Type B pancreatic cell (in vitro differentiated cells): Measurements from ENCODE around the gene MCF2L. TPM values are rescaled to one million over a fixed set of nuclear protein-coding genes. Genes with fewer than 3 reads are reported as not detected.
A peak's percentile ranks its signal among the peaks of the same experiment; 100 is the strongest.

Experiments
- DNase-seq: peaks from one replicate; pipeline ENCODE4 v3.0.0; 2021; ENCODE audit warnings: mixed read lengths; ENCODE audit not compliant: unreplicated experiment; ENCODE audit errors: extremely low spot score
- H3K27ac Mint-ChIP-seq: 2 replicates; pipeline ENCODE4 v1.8.0; 2021; ENCODE audit warnings: mild to moderate bottlenecking, mixed read lengths
- H3K27me3 Mint-ChIP-seq: 2 replicates; pipeline ENCODE4 v1.8.0; 2021; ENCODE audit warnings: mixed read lengths
- H3K36me3 Mint-ChIP-seq: 2 replicates; pipeline ENCODE4 v1.8.0; 2021; ENCODE audit warnings: mixed read lengths
- H3K4me1 Mint-ChIP-seq: one replicate; pipeline ENCODE4 v1.8.0; 2021; ENCODE audit warnings: mixed read lengths; ENCODE audit not compliant: unreplicated experiment
- H3K4me3 Mint-ChIP-seq: 2 replicates; pipeline ENCODE4 v1.8.0; 2021; ENCODE audit warnings: mild to moderate bottlenecking, mixed read lengths
- H3K9me3 Mint-ChIP-seq: 2 replicates; pipeline ENCODE4 v1.8.0; 2021; ENCODE audit warnings: mixed read lengths
- total RNA-seq: library from RNA; stranded (reverse); gene quantifications from 2 replicates; pipeline ENCODE4 v1.2.1, GENCODE V29; 2021; ENCODE audit warnings: low replicate concordance
- TF ChIP-seq, protein P1 (sequence below): fragments of 200-600 bp; sonication (generic); conservative IDR thresholded peaks from 2 replicates; pipeline ENCODE4 v1.5.0; 2021; ENCODE audit warnings: antibody characterized with exemption, mild to moderate bottlenecking

MCF2L gene
- total RNA-seq, 1 donor from 2014 or later, result 46.9 TPM

DNA sequence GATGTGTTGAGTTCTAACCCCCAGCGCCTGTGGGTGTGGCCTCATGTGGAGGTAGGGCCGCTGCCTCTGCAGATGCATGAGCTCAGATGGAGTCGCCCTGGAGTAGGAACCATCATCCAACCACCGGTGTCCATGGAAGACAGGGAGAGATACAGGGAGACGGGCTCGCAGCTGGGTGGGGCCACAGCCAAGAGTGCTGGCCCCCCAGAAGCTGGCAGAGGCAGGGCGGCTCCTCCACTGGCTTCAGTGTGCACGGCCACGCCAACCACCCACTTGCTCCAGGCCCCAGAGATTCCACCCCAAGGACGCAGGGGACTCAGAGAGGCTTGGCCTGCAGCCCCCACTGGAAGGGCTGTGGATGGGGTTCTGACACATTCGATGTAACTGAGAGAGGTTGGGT lies 5.4 kb upstream of the MCF2L start:
- TF ChIP-seq, protein P1, sequence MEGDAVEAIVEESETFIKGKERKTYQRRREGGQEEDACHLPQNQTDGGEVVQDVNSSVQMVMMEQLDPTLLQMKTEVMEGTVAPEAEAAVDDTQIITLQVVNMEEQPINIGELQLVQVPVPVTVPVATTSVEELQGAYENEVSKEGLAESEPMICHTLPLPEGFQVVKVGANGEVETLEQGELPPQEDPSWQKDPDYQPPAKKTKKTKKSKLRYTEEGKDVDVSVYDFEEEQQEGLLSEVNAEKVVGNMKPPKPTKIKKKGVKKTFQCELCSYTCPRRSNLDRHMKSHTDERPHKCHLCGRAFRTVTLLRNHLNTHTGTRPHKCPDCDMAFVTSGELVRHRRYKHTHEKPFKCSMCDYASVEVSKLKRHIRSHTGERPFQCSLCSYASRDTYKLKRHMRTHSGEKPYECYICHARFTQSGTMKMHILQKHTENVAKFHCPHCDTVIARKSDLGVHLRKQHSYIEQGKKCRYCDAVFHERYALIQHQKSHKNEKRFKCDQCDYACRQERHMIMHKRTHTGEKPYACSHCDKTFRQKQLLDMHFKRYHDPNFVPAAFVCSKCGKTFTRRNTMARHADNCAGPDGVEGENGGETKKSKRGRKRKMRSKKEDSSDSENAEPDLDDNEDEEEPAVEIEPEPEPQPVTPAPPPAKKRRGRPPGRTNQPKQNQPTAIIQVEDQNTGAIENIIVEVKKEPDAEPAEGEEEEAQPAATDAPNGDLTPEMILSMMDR, result no peak
- no peak for DNase-seq
- H3K4me1 Mint-ChIP-seq, result peaks cover 8% of the 10 kb centered on the region
- H3K27me3 Mint-ChIP-seq, result peaks cover 7% of the 10 kb centered on the region
- no peaks in the 10 kb centered on the region for H3K9me3 Mint-ChIP-seq
- H3K27ac Mint-ChIP-seq, result no peak overlapping the region
- no peaks in the 10 kb centered on the region for H3K36me3 Mint-ChIP-seq
- H3K4me3 Mint-ChIP-seq, result no peak overlapping the region

DNA sequence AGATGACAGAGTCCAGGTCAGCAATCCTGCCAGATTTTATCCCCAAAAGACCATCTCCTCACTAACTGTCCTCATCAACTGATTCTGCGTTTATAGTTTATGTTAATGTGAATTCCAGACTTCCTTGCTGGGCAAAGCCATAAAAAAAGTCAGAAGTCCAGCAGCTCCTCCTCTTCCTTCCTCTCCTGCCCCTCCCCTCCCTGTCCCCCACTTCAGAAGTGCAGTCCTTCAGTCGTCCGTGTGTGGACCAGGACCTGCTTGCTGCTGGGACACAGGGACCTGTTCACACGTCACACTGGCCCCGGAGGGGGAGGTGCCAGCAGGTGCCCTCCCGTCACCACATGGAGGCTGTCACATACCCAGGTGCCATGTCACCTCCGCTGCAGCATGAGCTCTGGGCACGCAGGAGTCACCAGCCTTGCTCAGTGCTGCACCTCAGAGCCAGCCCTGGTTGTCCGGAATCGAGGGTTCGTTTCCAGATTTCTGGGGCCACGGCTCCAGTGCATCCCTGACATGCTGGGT lies 4.0 kb upstream of the MCF2L start:
- H3K4me3 Mint-ChIP-seq, result no peak overlapping the region
- peaks cover 14% of the 10 kb centered on the region for H3K4me1 Mint-ChIP-seq
- no peak for DNase-seq
- no peaks in the 10 kb centered on the region for H3K9me3 Mint-ChIP-seq
- TF ChIP-seq, protein P1, result no peak
- no peak overlapping the region for H3K27ac Mint-ChIP-seq
- peaks cover 16% of the 10 kb centered on the region for H3K27me3 Mint-ChIP-seq
- H3K36me3 Mint-ChIP-seq, result no peaks in the 10 kb centered on the region

DNA sequence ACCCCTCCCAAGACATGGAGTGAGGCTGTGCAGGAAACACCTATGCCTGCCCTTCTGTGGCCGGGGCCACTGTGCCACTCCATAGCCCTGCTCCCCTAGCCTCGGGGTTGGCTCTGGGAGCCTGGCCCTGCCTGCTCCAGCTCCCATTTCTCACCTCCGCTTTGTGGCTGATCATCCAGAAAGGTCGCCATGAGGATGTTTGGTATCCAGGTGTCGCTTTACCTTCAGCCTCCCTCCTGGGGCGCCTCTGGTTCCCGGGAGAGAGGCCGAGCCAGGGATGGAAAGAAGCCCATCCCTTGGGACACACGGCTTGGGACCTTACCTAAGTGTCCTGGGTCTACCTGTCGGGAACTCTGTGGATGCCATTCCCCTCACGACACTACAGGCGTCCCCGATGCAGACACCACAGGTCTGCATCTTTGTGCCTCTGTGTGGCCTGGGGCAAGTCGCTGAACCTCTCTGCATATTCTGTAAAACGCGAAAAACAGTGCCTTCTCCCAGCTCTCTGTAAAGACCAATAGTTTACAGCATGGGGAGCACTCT lies 3.4 kb upstream of the MCF2L start:
- Mint-ChIP-seq H3K9me3 (no peaks in the 10 kb centered on the region), H3K4me1 (peaks cover 17% of the 10 kb centered on the region), H3K36me3 (no peaks in the 10 kb centered on the region), H3K27me3 (peaks cover 20% of the 10 kb centered on the region), H3K4me3 (no peak overlapping the region), H3K27ac (no peak overlapping the region)
- no peak for DNase-seq
- TF ChIP-seq, protein P1, result no peak

DNA sequence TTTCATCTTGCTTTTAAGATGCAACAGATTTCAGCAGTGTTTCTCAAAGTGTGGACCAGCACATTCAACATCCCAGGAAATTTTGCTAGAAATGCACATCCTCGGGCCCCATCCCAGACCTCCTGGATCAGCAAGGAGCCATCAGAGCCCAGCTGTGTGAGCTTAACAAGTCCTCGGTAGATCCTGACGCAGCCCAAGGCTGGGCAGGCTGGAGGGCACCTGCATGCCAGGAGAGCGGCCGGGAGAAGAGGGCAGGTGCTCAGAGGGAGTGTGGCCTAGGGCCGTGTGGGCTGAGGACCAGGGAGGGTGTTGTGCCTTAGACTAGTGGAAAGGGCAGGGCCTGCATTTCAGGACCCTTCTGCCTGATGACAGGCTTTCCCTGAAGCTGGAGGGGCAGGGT lies 2.2 kb upstream of the MCF2L start:
- TF ChIP-seq, protein P1, result no peak
- DNase-seq, result no peak
- Mint-ChIP-seq H3K27ac (peak overlapping the region; percentile 5), H3K9me3 (no peaks in the 10 kb centered on the region), H3K4me3 (peak overlapping the region; percentile 76), H3K27me3 (peaks cover 20% of the 10 kb centered on the region), H3K4me1 (peaks cover 16% of the 10 kb centered on the region), H3K36me3 (no peaks in the 10 kb centered on the region)

DNA sequence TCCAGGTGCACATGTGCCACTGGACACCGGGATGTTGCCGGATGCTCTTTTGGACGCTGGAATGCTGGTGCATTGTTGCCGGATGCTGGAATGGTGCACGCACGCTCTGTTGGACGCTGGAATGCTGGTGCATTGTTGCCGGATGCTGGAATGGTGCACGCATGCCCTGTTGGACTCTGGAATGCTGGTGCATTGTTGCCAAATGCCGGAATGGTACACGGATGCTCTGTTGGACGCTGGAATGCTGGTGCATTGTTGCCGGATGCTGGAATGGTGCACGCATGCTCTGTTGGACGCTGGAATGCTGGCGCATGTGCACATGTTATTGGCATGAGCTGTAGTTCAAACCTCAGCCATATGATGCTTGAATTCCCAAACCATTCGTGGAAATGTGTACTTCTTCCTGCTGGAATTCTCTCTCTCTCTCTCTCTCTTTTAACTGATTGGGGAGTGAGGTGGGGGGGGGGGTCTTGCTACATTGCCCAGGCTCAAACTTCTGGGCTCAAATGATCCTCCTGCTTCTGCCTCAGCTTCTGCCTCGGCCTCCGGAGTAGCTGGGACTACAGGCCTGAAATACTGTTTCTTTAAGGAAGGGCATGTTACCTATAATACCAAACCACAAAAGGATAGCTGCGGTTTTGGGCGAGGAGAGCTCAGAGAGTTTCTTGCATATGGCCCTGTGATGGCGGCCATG lies 1.2 kb upstream of the MCF2L start:
- no peaks in the 10 kb centered on the region for H3K9me3 Mint-ChIP-seq
- peaks cover 13% of the 10 kb centered on the region for H3K4me1 Mint-ChIP-seq
- peaks cover 20% of the 10 kb centered on the region for H3K27me3 Mint-ChIP-seq
- H3K36me3 Mint-ChIP-seq, result no peaks in the 10 kb centered on the region
- TF ChIP-seq, protein P1, result no peak
- no peak for DNase-seq
- peak overlapping the region; percentile 55 for H3K27ac Mint-ChIP-seq
- H3K4me3 Mint-ChIP-seq, result peak overlapping the region; percentile 83
